Measurements from ENCODE around the gene LRRC3. TPM values are rescaled to one million over a fixed set of nuclear protein-coding genes. Genes with fewer than 3 reads are reported as not detected.
"Not testable (repeated sequence)": the region's sequence is repeated elsewhere in the genome, so short reads cannot be mapped to it uniquely, and the experiment has no call there.

LRRC3 gene
- total RNA-seq, 4 donors from 2014 or later: 1.7 to 6.6 (median 2.2) TPM

DNA sequence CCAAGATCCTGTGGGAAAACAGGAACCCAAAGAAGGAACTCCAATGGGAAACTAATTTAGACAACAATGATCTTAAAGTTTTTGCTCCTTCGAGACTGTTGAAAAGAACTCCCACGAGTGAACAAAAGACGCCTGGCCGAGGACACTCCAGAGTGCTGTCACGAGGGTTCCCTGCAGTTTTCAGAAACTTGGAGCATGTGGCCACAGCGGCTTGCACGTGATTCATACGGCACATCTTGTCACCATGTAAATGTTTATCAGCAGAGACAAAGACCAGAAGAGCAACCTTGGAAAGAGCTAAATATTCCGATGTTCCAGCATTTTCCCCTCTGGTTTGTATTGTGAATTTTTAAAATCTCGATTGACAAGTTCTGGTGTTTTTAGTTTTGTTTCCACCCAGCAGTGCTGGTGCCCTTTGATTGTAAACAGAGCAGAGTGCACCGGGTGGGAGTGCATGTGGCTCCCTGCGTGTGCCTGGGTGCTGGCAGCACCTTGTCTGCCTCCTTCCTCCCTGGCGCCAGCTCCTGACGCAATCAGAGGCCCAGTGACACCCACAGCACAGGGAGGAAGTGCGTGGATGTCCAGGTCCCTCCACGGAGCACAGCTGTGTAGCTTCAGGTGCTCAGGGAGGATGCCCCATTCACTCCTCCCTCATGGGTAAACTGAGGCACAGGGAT, 23.0 kb downstream of the LRRC3 start:
- H3K4me1 ChIP-seq: no peaks in the 10 kb centered on the region
- peak in 1 of 3 donors; percentile 33 for DNase-seq
- no peak for TF ChIP-seq POLR2A (IDR thresholded peaks at IDR 0.05)
- TF ChIP-seq, protein P1, sequence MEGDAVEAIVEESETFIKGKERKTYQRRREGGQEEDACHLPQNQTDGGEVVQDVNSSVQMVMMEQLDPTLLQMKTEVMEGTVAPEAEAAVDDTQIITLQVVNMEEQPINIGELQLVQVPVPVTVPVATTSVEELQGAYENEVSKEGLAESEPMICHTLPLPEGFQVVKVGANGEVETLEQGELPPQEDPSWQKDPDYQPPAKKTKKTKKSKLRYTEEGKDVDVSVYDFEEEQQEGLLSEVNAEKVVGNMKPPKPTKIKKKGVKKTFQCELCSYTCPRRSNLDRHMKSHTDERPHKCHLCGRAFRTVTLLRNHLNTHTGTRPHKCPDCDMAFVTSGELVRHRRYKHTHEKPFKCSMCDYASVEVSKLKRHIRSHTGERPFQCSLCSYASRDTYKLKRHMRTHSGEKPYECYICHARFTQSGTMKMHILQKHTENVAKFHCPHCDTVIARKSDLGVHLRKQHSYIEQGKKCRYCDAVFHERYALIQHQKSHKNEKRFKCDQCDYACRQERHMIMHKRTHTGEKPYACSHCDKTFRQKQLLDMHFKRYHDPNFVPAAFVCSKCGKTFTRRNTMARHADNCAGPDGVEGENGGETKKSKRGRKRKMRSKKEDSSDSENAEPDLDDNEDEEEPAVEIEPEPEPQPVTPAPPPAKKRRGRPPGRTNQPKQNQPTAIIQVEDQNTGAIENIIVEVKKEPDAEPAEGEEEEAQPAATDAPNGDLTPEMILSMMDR (IDR thresholded peaks at IDR 0.05): no peak

DNA sequence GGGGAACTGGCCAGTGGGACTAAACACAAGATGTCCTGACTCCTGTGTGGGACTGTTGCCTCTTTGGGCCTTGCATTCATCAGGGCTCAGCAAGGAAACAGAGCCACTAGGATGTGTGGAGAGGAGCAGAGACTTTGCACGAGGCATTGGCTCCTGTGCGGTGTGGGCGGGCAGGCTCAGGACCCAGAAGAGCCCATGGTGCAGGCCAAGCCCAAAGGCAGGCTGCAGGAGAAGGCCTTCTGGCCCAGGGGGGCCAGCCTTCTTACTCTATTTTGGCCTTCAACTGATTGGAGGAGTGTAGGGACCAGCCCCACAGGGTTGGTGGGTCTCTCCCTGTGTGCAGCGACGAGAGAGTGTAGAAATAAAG, 23.5 kb downstream of the LRRC3 start:
- no peak for TF ChIP-seq POLR2A (IDR thresholded peaks at IDR 0.05)
- TF ChIP-seq, protein P1 (IDR thresholded peaks at IDR 0.05): no peak
- no peak overlapping the region for H3K27ac ChIP-seq
- H3K4me3 ChIP-seq: no peak overlapping the region
- H3K9me3 ChIP-seq: no peaks in the 10 kb centered on the region
- no peak for DNase-seq
- no peaks in the 10 kb centered on the region for H3K27me3 ChIP-seq
- no peaks in the 10 kb centered on the region for H3K4me1 ChIP-seq
- H3K36me3 ChIP-seq: no peaks in the 10 kb centered on the region

More for the DNA sequence above, 23.0 kb downstream of the LRRC3 start:
- Histone ChIP-seq H3K27me3 (no peaks in the 10 kb centered on the region), H3K9me3 (no peaks in the 10 kb centered on the region), H3K4me3 (no peak overlapping the region), H3K27ac (no peak overlapping the region), H3K36me3 (no peaks in the 10 kb centered on the region)

DNA sequence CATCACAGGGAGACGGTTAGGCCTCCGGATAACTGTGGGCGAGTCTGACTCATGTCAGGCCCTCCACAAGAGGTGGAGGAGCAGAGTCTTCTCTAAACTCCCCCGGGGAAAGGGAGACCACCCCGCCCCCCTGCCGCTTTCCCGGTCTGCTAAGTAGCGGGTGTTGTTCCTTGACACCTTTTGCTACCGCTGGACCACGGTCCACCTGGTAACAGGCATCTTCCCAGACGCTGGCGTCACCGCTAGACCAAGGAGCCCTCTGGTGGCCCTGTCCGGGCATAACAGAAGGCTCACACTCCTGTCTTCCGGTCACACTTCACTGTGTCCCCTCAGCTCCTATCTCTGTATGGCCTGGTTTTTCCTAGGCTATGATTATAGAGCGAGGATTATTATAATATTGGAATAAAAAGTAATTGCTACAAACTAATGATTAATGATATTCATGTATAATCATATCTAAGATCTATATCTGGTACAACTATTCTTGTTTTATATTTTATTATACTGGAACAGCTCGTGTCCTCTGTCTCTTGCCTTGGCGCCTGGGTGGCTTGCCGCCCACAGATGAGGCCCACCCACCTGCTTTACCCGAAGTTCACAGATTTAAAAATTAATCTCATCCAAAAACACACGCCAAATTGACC, 24.4 kb downstream of the LRRC3 start:
- H3K27me3 ChIP-seq, H3K4me3 ChIP-seq, H3K27ac ChIP-seq, H3K4me1 ChIP-seq, H3K9me3 ChIP-seq, H3K36me3 ChIP-seq: not testable (repeated sequence)
- peak in 2 of 3 donors; percentile 36 to 76 for DNase-seq
- TF ChIP-seq, protein P1 (IDR thresholded peaks at IDR 0.05): peak; percentile 18 to 72 (median 62)

DNA sequence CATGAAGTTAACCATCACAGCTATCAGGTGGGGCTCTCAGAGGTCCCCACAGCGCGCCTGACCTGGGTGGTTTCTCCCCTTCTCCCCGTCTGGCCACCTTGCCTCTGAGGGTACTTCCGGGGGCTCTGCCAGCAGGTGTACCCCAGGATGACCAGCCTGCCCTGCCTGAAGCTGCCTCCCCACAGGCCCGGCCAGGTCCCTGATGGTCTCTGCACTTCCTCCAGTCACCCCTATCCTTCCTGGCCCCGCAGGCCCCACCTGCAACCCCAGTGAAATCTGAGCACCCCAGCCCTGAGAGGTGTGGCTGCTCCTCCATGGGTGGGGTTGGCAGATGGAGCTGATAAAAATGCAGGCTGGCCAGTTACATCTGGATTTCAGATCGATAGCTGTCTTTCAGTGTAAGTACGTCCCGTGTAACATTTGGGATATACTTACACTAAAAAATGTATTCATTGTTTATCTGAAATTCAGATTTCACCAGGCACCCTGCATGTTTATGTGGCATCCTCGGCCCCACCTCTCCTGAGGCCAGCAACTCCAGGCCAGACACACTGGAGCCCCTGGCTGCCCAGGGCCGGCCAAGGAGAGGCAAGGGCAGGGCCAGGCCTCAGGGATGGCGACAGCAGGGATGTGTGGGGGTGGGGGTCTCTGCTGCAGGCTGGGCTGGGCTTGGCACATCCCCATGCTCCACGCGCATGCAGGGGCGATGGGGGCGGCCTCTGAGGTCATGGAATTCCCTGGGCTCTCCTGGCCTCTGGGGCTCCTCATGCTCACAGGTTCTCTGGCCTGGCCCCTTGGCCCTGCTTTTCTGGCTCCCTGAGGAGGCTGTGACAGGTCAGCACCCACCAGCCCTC, 25.1 kb downstream of the LRRC3 start:
- Histone ChIP-seq H3K27me3 (no peaks in the 10 kb centered on the region), H3K4me3 (no peak overlapping the region), H3K36me3 (no peaks in the 10 kb centered on the region), H3K27ac (no peak overlapping the region), H3K4me1 (no peaks in the 10 kb centered on the region), H3K9me3 (no peaks in the 10 kb centered on the region)
- DNase-seq: no peak
- no peak for TF ChIP-seq POLR2A (IDR thresholded peaks at IDR 0.05)
- TF ChIP-seq, protein P1 (IDR thresholded peaks at IDR 0.05): no peak

DNA sequence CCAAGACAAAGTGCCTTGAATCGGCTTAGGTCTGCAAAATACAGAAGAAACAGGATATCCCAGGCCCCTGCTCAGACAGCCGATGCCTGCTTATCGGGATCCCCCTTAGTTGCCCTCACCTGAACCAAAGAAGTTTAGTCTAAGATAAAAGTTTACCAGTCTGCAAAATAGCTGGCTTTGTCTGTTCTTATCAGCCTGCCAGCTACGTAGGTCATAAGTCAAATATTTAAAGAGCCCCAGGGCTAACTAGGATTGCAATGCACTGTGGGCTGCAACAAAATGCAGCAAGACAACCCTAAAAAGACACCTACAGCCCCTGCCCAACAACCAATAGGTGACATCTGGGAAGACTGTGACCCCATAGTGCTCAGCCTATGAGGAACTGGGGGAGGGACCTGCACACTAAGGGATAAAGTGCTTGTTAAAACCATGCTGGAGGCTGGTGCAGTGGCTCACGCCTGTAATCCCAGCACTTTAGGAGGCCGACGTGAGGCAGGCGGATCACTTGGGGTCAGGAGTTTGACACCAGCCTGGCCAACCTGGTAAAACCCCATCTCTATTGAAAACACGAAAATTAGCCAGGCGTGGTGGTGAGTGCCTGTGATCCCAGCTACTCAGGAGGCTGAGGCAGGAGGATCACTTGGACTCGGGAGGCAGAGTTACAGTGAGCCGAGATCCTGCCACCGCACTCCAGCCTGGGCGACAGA, 27.4 kb downstream of the LRRC3 start:
- no peak overlapping the region for H3K4me3 ChIP-seq

More for the DNA sequence above, 27.4 kb downstream of the LRRC3 start:
- Histone ChIP-seq H3K27me3 (no peaks in the 10 kb centered on the region), H3K4me1 (no peaks in the 10 kb centered on the region), H3K27ac (no peak overlapping the region), H3K36me3 (no peaks in the 10 kb centered on the region), H3K9me3 (no peaks in the 10 kb centered on the region)
- TF ChIP-seq POLR2A (IDR thresholded peaks at IDR 0.05): no peak
- TF ChIP-seq, protein P1 (IDR thresholded peaks at IDR 0.05): no peak
- no peak for DNase-seq

Data from Peyer's patch (tissue), 4 donors.